ENCODE data around the gene SH3RF3.

GRCh38 chr2:109300582-109300981 is 171.6 kb downstream of the SH3RF3 start:
- no peak for TF ChIP-seq GATA2 (IDR thresholded peaks at IDR 0.05; ENCODE audit: low read depth, low read length)
- TF ChIP-seq GATA3 (IDR thresholded peaks at IDR 0.05; ENCODE audit: low read depth, low read length), result no peak
